GM19467 (cell line): ENCODE data around the gene SLC2A8.

Experiments used
- ATAC-seq: cut with Tn5 transposase; IDR thresholded peaks from one replicate; pipeline ENCODE4 v1.9.1; 2021; ENCODE audit warnings: mild to moderate bottlenecking, moderate library complexity; ENCODE audit not compliant: unreplicated experiment

SLC2A8 gene, protein sequence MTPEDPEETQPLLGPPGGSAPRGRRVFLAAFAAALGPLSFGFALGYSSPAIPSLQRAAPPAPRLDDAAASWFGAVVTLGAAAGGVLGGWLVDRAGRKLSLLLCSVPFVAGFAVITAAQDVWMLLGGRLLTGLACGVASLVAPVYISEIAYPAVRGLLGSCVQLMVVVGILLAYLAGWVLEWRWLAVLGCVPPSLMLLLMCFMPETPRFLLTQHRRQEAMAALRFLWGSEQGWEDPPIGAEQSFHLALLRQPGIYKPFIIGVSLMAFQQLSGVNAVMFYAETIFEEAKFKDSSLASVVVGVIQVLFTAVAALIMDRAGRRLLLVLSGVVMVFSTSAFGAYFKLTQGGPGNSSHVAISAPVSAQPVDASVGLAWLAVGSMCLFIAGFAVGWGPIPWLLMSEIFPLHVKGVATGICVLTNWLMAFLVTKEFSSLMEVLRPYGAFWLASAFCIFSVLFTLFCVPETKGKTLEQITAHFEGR

DNA sequence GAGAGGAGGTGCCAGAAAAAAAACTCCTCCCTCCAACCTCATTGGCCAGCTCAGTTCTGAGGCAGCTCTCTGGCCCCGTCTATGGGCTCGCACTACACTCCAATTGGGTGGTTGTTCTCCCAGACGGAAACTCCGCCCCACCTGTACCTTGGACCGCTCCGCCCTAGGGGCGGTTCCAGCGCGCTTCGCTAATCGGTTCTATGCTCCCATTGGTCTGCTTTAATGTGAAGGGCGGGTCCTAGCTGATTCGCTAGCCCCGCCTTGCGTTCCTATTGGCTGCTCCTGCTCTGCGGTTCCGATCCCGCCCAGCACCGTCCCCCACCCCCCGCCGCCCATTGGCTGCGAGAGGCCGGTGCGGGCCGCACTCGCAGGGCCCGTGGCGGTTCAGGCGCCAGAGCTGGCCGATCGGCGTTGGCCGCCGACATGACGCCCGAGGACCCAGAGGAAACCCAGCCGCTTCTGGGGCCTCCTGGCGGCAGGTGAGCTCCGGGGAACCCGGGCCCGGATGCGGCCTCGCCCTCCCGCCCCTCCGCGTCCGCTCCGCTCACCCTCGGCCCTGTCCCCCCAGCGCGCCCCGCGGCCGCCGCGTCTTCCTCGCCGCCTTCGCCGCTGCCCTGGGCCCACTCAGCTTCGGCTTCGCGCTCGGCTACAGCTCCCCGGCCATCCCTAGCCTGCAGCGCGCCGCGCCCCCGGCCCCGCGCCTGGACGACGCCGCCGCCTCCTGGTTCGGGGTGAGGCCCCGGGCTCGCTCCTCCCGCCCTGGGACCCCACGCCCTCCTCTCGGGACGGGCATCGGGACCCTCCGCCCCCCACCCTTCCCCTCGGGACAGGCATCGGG is at the start of gene SLC2A8:
SLC2A8 (plus strand) TSS at position 362 of the 838 bp plus-strand sequence; CDS start at position 424, 62 bp downstream.
- peak; percentile 94 for ATAC-seq

DNA sequence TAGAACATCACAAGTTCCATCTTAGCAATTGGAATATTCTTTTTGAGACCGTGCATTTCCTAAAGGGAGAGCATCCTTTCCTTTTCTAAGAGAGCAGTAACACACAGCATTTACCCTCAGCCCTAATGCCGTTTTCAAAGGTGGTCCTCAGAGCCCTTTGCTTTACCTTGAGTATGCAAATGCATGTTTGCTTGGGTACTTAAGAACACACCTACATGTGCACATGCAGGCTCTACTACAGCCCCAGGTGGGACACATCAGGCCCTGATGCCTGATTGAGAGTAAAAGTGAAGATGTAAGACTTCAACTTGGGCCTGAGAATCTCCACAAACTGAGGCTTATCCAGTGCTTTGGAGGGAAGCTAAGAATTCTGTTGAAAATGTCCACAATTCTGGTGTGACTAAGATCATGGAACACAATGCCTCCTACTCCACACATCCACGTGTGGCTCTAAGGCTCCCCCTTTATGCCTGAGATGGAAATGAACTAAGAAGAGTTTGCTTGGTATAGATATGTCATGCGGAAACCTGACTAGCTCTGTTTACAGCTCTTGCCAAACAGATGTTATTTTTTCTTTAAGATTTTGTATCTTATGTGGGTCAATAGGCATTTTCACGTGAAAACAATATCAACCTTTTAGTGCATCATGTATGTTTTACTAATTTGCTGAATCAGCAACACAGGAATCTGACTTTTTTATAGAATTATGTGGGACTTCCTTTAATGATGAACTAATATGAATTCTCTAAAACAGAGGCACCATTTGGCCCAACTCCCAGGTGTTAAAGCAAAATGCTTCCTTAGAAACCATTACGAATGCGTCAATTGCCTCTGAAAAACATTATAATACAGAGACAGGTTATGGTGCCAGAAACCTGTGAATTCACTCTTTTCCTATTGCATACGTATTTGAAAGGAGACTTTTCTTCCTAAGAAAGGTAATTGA is 48.9 kb upstream of the SLC2A8 start:
- ATAC-seq: no peak

DNA sequence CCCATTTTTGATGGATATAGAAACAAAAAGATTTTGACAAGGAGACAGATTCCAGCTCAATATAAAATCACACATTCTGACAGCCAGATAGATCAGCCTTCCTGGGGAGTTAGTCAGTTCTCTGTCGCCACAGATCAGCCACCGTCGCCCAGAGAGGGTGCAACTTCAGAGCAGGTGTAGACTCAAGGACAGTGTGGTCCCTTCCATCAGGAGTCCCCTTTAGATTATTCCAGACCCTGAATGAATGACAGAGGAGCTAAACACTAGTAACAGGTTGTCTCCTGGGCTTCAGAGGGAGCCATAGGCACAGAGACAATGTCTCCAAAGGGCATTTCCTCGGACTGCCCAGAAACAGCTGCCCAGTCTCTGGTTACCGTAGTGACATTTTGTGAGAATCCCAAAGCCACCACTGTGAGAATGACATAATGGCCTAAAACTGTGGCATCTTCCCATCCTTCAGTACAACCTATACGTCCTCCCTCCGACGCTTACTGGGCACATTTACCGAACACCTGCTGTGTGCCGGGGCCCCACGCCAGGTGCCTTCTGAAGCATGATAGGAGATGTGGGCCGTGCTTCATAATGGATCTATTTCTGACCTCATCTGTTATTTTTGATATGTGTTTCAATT is 47.4 kb upstream of the SLC2A8 start:
- ATAC-seq: no peak

DNA sequence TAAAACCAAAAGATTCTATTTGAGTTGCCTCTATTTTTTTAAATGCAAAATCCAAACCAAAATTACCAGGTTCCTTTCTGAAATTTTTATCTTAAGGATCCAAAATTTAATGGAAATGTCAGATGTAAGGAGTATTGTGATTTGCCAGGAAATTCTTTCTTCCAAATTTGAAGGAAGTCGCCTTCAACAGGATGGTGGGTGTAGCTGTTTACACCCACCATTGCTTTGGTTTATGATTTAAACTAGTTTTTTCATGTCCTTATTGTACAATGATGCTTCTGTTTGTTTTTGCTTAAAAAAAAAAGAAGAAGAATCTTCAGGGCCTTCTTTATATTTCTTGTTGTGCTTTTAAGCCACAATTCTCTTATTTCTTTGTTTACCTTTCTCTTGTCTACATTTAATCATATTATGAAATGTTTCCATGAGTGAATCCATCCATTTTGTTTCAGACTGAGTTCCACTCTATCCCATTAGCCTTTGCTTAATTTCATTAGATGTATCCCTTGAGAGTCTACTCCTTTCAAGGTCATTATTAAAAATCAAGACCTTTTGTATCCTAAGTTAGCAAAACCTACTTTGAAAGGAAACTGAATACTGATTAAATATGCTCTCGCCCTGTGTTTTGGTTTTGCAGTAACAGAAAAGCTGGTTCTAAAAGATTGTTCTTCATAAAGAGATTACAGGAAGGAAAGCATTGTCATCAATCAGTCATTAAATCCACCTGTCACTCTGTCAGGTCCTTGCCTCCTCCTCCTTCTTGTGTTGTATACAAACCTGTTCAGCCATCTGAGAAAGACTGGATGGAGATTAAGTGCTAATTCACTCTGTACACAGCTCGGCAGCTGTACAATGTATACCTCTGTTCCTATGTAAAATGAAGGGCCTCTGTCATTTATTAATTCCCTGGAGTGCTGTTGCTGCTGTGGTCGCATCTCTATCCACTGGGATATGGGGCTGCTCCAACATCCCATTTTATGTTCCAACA is 45.5 kb upstream of the SLC2A8 start:
- ATAC-seq: no peak

DNA sequence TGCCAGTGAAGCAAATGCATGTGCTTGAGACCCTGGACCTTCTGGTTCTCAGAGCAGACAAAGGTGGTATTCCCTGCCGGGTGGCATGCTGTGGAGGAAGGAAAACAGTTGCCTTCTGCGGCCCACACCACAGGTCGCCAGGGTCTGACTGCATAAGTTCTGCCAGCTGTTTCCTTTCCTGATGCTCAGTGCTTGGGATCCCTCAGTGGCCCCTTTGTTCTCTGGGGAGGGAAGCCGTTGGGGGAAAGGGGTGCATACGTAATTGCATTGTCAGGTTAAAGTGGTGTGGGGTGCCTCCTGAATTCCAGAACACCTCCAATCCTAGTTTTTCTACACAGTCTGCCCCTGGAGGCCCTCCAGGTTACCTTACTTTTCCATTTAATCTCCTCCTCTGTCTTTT is 43.1 kb upstream of the SLC2A8 start:
- ATAC-seq: no peak

DNA sequence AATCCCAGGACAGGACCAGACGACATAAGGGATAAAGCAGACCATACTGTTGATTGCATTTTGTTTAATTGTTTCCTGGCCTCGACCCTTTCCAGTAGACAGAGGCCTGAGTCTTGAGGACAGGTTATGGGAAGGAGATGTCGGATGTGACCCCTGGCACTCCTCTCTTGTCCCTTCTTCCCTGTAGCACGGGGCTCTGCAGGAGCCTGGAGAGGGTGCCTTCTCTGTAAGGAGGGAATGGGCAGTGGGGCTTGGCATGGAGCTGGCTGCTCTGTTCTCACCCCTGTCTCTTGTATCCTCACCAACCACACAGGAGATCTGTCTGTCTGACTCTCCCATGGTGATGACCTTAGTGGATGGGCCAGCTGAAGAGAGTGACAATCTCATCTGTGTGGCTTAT is 40.1 kb upstream of the SLC2A8 start:
- no peak for ATAC-seq

DNA sequence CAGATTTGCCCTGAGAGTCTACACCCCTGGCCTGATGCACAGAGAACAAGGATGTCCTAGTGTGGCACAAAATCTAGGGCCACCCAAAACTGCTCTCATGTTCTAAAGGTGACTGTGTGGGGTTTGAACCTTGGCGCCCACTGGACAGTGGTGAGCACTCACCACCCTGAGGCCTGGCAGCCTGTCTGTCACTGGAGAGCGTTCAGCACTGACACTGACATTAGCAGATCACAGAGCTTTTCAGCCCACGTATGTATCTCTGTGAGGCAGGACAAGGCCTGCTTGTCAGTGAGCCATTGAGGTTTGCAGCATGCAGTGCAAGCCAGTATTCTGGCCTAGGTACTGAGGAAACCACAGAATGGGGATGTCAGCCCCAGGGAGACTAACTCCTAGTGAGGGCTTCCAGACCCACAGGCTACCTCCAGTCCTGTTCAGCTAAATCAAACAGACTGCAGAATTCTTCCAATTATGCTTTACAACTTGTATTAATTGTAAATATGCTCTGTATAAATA is 38.9 kb upstream of the SLC2A8 start:
- ATAC-seq: no peak

DNA sequence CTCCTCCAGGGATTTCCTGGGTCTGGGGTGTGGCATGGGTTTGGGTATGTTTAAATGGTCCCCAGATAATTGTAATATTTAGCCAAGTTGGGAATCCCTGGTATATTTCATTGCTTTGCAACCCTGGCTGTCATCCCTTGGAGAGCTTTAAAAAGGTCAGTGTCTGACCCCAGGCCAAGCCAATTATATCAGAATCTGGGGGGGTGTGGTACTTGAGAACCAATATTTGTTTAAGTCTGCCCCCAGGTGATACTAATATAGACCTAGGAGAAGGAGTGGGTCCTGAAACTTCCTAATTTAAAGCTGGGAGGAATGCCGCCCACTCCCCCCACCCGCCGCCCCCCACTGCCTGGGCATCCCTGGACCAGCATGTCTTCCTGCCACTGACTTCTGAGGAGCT is 38.2 kb upstream of the SLC2A8 start:
- no peak for ATAC-seq

DNA sequence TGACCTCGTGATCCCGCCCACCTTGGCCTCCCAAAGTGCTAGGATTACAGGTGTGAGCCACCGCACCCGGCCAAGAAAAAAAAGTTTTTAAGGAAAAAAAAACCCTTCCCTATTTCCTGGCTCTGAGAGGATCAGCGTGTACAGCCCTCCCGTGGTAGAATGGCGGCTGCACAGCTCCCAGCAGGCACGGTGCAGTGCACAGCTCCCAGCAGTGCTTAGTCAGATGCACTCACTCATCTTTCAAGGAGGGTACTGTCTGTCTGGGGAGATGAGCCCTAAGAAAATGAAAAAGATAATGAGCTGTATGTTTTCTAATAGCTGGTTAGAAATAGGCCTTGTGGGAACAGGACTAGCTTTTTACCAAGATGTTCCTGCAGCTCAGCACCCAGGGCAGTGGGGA is 36.7 kb upstream of the SLC2A8 start:
- ATAC-seq: no peak

DNA sequence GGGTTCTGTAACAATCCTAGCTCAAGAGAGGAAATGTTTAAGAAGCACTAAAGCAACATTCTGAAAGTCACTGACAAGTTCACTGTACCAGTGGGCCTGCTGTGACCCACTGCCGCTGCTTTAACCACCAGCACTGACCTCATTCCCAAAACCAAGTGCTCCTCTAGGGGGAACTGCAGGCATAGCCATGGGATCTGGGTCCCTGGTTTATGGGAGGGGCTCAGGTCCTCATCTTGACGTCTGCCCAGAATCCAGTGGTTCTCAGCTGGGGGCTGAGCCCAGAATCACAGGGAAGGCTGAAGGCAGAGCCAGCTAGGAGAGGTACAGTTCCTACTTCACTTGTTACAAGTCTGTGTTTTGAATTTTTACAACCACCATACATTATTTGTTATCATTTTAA is 36.1 kb upstream of the SLC2A8 start:
- ATAC-seq: no peak

DNA sequence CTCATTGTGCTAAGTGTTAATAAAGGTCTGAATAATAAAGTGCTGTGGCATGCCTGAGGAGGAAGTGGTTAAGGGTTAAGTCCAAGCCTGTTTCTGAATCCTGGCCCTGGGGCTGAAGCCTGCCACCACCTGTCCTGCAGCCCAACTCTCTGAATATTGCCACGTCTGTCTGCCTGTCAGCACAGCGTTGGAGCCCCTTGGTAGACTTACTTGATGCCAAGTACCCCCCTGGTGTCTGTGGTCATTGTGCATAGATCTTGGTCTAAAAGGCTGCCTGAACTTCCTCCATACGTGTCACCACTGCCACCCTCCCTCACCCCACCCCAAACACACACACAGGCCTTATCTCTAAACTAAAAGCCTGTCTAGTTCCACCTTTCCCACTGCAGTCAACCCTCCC is 35.4 kb upstream of the SLC2A8 start:
- no peak for ATAC-seq

DNA sequence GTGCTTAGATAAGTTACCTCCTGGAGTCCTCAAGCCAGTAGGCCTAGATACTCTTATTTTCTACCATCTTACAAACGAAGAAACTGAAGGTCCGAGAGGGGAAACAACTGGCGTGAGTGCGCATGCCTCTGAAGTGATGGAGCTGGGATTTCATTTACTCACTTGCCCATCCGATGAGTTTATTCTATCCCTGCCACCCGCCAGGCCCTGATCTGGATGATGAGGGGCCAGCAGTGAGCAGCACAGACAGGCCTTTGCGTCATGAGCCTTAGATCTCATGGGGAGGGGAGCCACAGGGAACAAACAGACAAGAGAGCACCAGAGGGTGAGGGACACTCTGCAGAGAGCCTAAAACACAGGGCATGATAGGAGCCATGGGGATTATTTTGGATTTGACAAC is 34.1 kb upstream of the SLC2A8 start:
- ATAC-seq: no peak

DNA sequence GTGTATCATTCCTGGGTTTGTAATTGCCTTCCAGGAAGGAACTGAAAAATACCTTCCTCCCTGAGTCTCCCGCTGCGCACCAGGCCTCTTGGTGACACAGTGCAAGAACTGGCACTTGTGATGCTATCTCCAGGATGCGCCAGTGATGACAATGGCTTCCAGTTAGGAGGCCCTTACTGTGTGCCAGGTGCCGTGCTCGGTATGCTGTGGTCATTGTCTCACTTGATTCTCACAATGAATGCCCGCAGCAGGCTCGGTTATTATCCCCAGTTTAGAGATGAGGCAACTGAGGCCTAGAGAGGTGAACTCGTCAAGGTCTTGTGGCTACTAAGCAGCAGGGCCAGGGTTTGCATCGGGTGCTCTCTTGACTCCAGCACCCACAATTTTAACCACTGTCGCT is 31.5 kb upstream of the SLC2A8 start:
- no peak for ATAC-seq

DNA sequence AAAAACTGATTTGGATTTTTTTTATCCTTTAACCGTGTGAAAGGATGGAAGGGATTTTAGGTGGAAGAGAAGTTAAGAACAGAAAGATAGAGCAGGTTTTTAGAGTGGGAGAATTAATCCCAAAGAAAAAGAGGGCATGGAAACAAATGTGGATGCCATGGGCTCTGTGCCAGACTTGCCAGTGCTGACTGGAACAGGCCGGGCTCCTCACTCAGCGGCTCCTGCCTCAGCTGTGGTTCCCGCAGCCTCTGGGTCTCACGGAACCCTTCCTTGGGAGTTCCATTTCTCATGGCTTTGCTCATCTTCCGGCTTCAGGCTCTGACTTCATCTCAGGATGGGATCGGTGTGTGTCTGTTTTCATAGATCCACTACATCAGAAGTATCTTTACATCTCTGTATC is 30.4 kb upstream of the SLC2A8 start:
- no peak for ATAC-seq

DNA sequence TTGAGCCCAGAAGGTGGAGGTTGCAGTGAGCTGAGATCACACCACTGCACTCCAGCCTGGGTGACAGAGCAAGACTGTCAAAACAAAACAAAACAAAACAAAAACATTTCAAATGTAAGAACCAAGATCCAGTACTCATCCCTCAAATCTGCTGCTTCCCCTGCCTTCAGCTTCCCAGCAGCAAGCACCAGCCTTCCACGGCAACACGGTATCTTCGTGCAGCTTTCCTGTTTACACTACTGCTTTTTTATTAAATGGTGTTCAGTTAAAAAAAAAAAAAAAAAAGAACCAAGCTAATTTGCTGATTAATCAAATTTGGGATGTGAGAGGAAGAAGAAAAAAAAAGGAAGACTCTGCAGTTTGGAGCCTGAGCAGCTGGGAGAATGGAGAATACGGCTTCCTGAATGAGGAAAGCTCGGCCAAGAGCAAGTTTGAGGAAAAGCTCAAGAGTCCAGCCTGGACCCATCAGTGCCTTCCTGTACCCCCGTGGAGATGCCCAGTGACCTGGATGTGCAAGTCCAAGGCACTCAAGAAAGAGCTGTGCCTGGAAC is 28.0 kb upstream of the SLC2A8 start:
- no peak for ATAC-seq

DNA sequence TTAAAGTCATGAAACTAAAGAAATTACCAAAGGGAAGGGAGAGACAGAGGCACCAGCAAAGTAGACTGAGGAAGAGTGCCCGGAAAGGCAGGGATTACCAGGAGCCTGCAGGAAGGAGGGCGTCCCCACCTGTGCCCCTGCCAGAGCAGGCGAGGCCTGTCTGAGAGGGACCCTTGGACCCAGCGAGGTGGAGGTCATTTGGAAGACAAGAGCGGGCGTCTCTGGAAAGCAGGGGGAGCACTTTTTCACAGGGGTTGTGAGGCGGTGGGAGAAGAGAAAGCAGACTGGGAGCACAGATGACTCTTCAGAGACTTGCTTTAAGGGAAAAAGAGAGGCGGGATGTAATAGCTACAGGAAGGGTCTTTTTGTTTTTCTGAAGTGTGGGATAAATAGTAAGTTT is 27.5 kb upstream of the SLC2A8 start:
- no peak for ATAC-seq

DNA sequence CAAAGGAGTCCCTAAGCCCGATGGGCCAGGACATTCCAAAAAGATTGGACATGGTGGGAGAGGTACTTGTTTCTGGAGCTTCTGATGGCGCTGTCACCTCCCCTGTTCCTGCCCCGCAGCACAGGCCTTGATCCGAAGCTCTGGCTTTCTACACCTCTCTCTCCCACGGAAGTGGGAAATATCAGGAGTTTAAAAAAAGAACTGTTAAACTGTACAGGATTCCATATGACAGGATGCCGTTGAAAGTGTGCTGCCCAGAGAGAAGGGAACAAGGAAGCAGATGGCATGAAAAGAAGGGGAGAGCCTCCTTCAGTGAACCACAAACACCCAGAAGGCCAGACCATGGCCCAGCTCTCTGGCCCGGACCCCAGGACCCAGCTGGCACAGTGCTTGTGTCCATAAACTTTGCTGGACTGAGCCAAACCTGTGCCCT is 26.8 kb upstream of the SLC2A8 start:
- no peak for ATAC-seq
